MCF 10A (cell line): Measurements from ENCODE around the gene EGLN2. TPM values are rescaled to one million over a fixed set of nuclear protein-coding genes. Genes with fewer than 3 reads are reported as not detected.

Experiments used
- BruUV-seq: library from RNA; stranded (reverse); fragments of 400-500 nt; replicated peaks from 2 replicates; lab custom pipeline; 2021; lab: Mats Ljungman, UMichigan
- CTCF ChIA-PET: fragments of 300-600 bp; sonication (Branson Sonifier 250); formaldehyde crosslinking; extraction: SDS; loops from one replicate; lab custom pipeline; 2021; ENCODE audit warnings: antibody characterized with exemption, inconsistent platforms; lab: Yijun Ruan, JAX
- POLR2A ChIA-PET: fragments of 300-600, 350-650 bp; sonication (Branson Sonifier 250); formaldehyde crosslinking; extraction: SDS; loops from one replicate; lab custom pipeline; 2020; ENCODE audit warnings: antibody characterized with exemption, inconsistent platforms; lab: Yijun Ruan, JAX
- DNase-seq: peaks from one replicate; pipeline ENCODE4 v3.0.0-alpha.2; 2018; ENCODE audit not compliant: unreplicated experiment
- H3K27ac Mint-ChIP-seq: one replicate; pipeline ENCODE4 v1.8.0; 2022; ENCODE audit warnings: mild to moderate bottlenecking, low read depth, mixed read lengths; ENCODE audit not compliant: unreplicated experiment
- H3K27me3 Mint-ChIP-seq: one replicate; pipeline ENCODE4 v1.8.0; 2022; ENCODE audit warnings: mixed read lengths; ENCODE audit not compliant: insufficient read depth, unreplicated experiment
- H3K36me3 Mint-ChIP-seq: one replicate; pipeline ENCODE4 v1.8.0; 2022; ENCODE audit warnings: mild to moderate bottlenecking, moderate library complexity, mixed read lengths; ENCODE audit not compliant: insufficient read depth, unreplicated experiment
- H3K4me1 Mint-ChIP-seq: one replicate; pipeline ENCODE4 v1.8.0; 2022; ENCODE audit warnings: mixed read lengths; ENCODE audit not compliant: insufficient read depth, unreplicated experiment
- H3K4me3 Mint-ChIP-seq: one replicate; pipeline ENCODE4 v1.8.0; 2022; ENCODE audit warnings: mild to moderate bottlenecking, moderate library complexity, mixed read lengths; ENCODE audit not compliant: unreplicated experiment
- H3K9me3 Mint-ChIP-seq: one replicate; pipeline ENCODE4 v1.8.0; 2022; ENCODE audit warnings: mixed read lengths; ENCODE audit not compliant: unreplicated experiment
- intact Hi-C: fragments of 100-400 bp; cut with micrococcal nuclease; formaldehyde crosslinking; loops from 2 replicates; pipeline ENCODE4 v1.14.1; 2022
- total RNA-seq: library from RNA; stranded (reverse); gene quantifications from 2 replicates; pipeline ENCODE4 v1.2.3, GENCODE V29; 2022
- TF ChIP-seq, protein P1 (sequence below): fragments of 200-600 bp; IDR thresholded peaks from one replicate; pipeline ENCODE4 v1.8.0; 2022; ENCODE audit warnings: antibody characterized with exemption, mild to moderate bottlenecking; ENCODE audit not compliant: unreplicated experiment

The EGLN2 gene
- total RNA-seq, 1 experiment from 2014 or later, result 55.6 TPM

DNA sequence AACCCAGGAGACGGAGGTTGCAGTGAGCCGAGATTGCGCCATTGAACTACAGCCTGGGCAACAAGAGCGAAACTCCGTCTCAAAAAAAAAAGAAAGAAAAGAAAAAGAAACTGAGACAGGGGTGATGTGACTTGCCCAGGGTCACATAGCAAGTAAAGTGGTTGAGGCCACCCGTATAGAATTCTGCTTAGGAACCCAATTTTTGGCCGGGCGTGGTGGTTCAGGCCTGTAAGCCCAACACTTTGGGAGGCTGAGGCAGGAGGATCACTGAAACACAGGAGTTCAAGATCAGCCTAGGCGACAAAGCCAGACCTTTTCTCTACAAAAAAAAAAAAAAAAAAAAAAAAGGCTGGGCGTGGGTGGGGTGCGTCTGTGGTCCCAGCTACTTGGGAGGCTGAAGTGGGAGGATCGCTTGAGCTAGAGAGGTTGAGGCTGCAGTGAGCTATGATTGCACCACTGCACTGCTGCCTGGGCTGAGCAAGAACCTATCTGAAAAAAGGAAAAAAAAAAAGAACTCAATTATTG is 46.7 kb upstream of the EGLN2 start:
- H3K4me1 Mint-ChIP-seq, result peaks cover 45% of the 10 kb centered on the region
- CTCF ChIA-PET, result interaction anchor here (0.6 to 1.6 kb wide), 8 partner anchors 18 to 118 kb away, joined by 3 to 9 read pairs (median 4); no protein-coding TSS in a partner anchor

GRCh38 chr19:40754611-40755247 is 44.3 kb upstream of the EGLN2 start:
- ChIA-PET POLR2A (interaction anchor here (0.9 to 6.7 kb wide), 4 partner anchors 23 to 44 kb away, joined by 3 to 57 read pairs (median 18); partner anchors contain the start of genes COQ8B, EGLN2, ITPKC and RAB4B), CTCF (interaction anchor here (0.6 to 2.3 kb wide), 3 partner anchors 24 to 94 kb away, joined by 4 to 5 read pairs (median 5); no protein-coding TSS in a partner anchor)
- H3K27me3 Mint-ChIP-seq, result no peaks in the 10 kb centered on the region
- intact Hi-C loops, result no loop called here
- DNase-seq, result no peak
- peak overlapping the region; percentile 46 for H3K27ac Mint-ChIP-seq
- H3K4me3 Mint-ChIP-seq, result peak overlapping the region; percentile 51
- no peaks in the 10 kb centered on the region for H3K9me3 Mint-ChIP-seq
- peaks cover 78% of the 10 kb centered on the region for H3K36me3 Mint-ChIP-seq
- TF ChIP-seq, protein P1, sequence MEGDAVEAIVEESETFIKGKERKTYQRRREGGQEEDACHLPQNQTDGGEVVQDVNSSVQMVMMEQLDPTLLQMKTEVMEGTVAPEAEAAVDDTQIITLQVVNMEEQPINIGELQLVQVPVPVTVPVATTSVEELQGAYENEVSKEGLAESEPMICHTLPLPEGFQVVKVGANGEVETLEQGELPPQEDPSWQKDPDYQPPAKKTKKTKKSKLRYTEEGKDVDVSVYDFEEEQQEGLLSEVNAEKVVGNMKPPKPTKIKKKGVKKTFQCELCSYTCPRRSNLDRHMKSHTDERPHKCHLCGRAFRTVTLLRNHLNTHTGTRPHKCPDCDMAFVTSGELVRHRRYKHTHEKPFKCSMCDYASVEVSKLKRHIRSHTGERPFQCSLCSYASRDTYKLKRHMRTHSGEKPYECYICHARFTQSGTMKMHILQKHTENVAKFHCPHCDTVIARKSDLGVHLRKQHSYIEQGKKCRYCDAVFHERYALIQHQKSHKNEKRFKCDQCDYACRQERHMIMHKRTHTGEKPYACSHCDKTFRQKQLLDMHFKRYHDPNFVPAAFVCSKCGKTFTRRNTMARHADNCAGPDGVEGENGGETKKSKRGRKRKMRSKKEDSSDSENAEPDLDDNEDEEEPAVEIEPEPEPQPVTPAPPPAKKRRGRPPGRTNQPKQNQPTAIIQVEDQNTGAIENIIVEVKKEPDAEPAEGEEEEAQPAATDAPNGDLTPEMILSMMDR, result no peak
- no TSS peak for BruUV-seq
- H3K4me1 Mint-ChIP-seq, result peaks cover 33% of the 10 kb centered on the region

More for the DNA sequence above, 46.7 kb upstream of the EGLN2 start:
- BruUV-seq, result no TSS peak
- no peaks in the 10 kb centered on the region for H3K9me3 Mint-ChIP-seq
- POLR2A ChIA-PET, result interaction anchor here (0.6 to 6.7 kb wide), 19 partner anchors 12 to 1527 kb away, joined by 3 to 57 read pairs (median 4); partner anchors contain the start of genes B9D2, COQ8B, EGLN2 and HNRNPUL1
- intact Hi-C loops, result no loop called here
- DNase-seq, result no peak
- H3K36me3 Mint-ChIP-seq, result peaks cover 54% of the 10 kb centered on the region
- H3K27me3 Mint-ChIP-seq, result no peaks in the 10 kb centered on the region
- TF ChIP-seq, protein P1, result no peak
- peak overlapping the region; percentile 92 for H3K4me3 Mint-ChIP-seq
- H3K27ac Mint-ChIP-seq, result peak overlapping the region; percentile 91

GRCh38 chr19:40755248-40755624 is 43.8 kb upstream of the EGLN2 start:
- peaks cover 28% of the 10 kb centered on the region for H3K4me1 Mint-ChIP-seq
- ChIA-PET POLR2A (interaction anchor here (1.0 to 6.7 kb wide), 2 partner anchors 39 to 44 kb away, joined by 3 to 57 read pairs; partner anchors contain the start of genes COQ8B, EGLN2 and ITPKC), CTCF (interaction anchor here (0.6 to 2.3 kb wide), 3 partner anchors 25 to 94 kb away, joined by 4 to 5 read pairs (median 5); no protein-coding TSS in a partner anchor)
- intact Hi-C loops, result no loop called here
- no peaks in the 10 kb centered on the region for H3K9me3 Mint-ChIP-seq
- DNase-seq, result no peak
- TF ChIP-seq, protein P1, result no peak
- H3K27ac Mint-ChIP-seq, result no peak overlapping the region
- BruUV-seq, result no TSS peak
- H3K36me3 Mint-ChIP-seq, result peaks cover 83% of the 10 kb centered on the region
- no peaks in the 10 kb centered on the region for H3K27me3 Mint-ChIP-seq
- no peak overlapping the region for H3K4me3 Mint-ChIP-seq

- Mint-ChIP-seq H3K4me3 (peak overlapping the region; percentile 36), H3K27me3 (no peaks in the 10 kb centered on the region), H3K9me3 (no peaks in the 10 kb centered on the region), H3K27ac (no peak overlapping the region), H3K4me1 (peaks cover 27% of the 10 kb centered on the region), H3K36me3 (peaks cover 89% of the 10 kb centered on the region)
- no TSS peak for BruUV-seq
- CTCF ChIA-PET, result interaction anchor here (0.6 to 2.3 kb wide), 3 partner anchors 51 to 95 kb away, joined by 3 to 5 read pairs (median 3); no protein-coding TSS in a partner anchor
- POLR2A ChIA-PET, result interaction anchor here (1.0 kb wide), 1 partner anchor 39 kb away, joined by 3 read pairs; the partner anchor contains the start of genes COQ8B and ITPKC
- TF ChIP-seq, protein P1, result no peak
- no peak for DNase-seq
- intact Hi-C loops, result no loop called here
Observed at GRCh38 chr19:40755791-40756190, 43.2 kb upstream of the EGLN2 start.
